GM12864 (cell line): ENCODE measurements around the gene TRPV3.
"Not testable (repeated sequence)": the region's sequence is repeated elsewhere in the genome, so short reads cannot be mapped to it uniquely, and the experiment has no call there.

Experiments used
- DNase-seq: peaks from one replicate; pipeline ENCODE4 v3.0.0-alpha.2; 2011; ENCODE audit warnings: low read depth
- H3K4me3 ChIP-seq: 2 replicates; pipeline ENCODE4 v1.5.1; 2011; ENCODE audit warnings: mild to moderate bottlenecking, low read depth, low read length, control low read depth
- TF ChIP-seq, protein P1 (sequence below): IDR thresholded peaks from 2 replicates; pipeline ENCODE4 v1.5.1; 2011; ENCODE audit warnings: low read depth, mild to moderate bottlenecking, moderate library complexity, low read length, control low read depth, inconsistent platforms; ENCODE audit errors: missing control alignments

TRPV3 gene

DNA sequence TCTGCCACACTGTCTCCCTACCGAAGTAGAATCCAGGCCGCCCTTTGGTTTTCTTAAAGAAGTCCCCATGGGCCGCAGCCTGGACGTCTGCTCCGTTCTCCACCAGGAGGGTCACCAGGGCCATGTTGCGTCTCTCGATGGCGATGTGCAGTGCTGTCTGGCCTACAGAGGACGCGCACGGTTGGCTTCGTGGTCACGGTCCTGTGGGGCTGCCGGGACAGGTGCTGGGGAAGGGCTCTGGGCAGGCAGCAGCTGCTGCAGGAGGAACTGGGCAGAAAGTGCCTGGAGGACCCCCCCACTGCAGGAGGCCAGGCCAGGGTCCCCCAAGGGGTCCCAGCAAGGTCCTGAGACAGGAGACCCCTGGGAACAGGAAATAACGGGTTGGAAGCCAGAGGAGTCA, 32.6 kb upstream of the TRPV3 start:
- TF ChIP-seq, protein P1, sequence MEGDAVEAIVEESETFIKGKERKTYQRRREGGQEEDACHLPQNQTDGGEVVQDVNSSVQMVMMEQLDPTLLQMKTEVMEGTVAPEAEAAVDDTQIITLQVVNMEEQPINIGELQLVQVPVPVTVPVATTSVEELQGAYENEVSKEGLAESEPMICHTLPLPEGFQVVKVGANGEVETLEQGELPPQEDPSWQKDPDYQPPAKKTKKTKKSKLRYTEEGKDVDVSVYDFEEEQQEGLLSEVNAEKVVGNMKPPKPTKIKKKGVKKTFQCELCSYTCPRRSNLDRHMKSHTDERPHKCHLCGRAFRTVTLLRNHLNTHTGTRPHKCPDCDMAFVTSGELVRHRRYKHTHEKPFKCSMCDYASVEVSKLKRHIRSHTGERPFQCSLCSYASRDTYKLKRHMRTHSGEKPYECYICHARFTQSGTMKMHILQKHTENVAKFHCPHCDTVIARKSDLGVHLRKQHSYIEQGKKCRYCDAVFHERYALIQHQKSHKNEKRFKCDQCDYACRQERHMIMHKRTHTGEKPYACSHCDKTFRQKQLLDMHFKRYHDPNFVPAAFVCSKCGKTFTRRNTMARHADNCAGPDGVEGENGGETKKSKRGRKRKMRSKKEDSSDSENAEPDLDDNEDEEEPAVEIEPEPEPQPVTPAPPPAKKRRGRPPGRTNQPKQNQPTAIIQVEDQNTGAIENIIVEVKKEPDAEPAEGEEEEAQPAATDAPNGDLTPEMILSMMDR = no peak
- no peak for DNase-seq
- H3K4me3 ChIP-seq = no peak overlapping the region

GRCh38 chr17:3589784-3590183, 32.2 kb upstream of the TRPV3 start:
- no peak for DNase-seq
- no peak overlapping the region for H3K4me3 ChIP-seq
- TF ChIP-seq, protein P1 = no peak

DNA sequence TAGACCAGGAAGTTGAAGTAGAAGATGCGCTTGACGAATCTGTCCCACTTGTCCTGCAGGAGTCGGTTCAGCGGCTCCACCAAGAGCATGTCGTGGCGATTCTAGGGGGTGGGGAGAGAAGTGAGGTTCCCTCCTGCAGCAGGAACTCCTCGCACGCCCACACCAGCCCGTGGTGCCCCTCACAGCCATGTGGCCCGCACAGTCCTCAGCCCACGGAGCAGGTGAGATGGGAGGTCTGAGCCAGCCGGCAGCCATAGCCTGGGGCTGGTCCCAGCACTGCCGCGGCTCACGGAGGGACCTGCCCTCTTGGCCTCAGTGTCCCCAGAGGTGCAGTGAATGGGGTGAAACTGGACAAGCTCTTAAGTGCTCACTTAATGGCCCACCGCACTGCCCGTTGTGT, 28.2 kb upstream of the TRPV3 start:
- TF ChIP-seq, protein P1 = no peak
- no peak for DNase-seq
- H3K4me3 ChIP-seq = no peak overlapping the region

DNA sequence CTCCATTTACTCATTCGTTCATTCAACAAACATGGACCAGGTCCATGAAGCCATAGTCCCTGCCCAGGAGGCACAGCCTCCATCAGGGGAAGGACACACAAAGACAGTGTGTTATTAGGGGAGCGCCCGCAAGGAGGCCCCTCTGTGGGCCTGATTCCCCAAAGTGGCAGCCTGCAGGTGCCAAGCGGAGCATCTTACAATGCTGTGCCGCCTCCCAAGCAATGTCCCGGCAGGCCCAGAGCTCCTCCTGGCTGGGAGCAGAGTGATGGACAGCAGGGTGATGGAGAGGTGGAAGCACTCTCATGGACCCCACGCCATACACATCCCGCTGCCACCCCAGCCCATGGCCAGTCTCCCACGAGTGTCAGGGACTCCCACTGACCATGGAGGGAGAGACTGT, 25.8 kb upstream of the TRPV3 start:
- H3K4me3 ChIP-seq = no peak overlapping the region
- no peak for DNase-seq
- TF ChIP-seq, protein P1 = no peak

- no peak for DNase-seq
- TF ChIP-seq, protein P1 = no peak
- H3K4me3 ChIP-seq = no peak overlapping the region
These were observed 25.3 kb upstream of the TRPV3 start for GRCh38 chr17:3582915-3583314.

DNA sequence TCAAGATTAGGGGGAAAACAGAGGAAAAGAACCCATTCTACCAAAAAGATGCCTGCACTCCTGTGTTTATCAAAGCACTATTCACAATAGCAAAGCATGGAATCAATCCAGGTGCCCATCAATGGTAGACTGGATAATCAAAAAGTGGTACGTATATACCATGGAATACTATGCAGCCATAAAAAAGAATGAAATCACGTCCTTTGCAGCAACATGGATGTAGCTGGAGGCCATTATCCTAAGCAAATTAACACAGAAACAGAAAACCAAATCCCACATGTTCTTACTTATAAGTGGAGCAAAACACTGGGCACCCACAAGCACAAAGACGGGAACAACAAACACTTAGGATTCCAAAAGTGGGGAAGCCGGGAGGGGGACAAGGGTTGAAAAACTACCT, 21.1 kb upstream of the TRPV3 start:
- not testable (repeated sequence) for DNase-seq, H3K4me3 ChIP-seq

GRCh38 chr17:3576970-3577369, 19.4 kb upstream of the TRPV3 start:
- no peak for DNase-seq
- TF ChIP-seq, protein P1 = no peak
- no peak overlapping the region for H3K4me3 ChIP-seq

GRCh38 chr17:3575511-3575910, 17.9 kb upstream of the TRPV3 start:
- TF ChIP-seq, protein P1 = no peak
- H3K4me3 ChIP-seq = no peak overlapping the region
- DNase-seq = no peak
